ENCODE measurements around the gene UGT1A3.

DNA sequence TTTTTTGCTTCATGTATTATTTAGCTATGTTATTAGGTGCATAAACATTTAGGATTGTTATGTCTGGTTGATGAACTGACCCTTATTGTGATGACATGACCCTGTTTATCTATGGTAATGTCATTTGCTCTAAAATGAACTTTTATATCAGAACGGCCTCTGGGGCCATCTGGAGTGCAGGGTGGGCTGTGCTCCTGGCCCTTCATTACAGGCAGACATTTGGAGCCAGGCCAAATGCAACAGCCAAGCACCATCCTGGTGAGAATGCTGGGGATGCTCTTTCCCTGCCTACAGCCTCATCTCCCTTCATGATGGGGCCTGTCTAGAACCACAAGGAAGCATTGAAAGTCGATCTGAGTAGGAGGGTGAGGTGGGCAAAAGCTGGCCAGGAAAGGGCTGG is 87.5 kb downstream of the UGT1A3 start:
- TF ChIP-seq, protein P1, sequence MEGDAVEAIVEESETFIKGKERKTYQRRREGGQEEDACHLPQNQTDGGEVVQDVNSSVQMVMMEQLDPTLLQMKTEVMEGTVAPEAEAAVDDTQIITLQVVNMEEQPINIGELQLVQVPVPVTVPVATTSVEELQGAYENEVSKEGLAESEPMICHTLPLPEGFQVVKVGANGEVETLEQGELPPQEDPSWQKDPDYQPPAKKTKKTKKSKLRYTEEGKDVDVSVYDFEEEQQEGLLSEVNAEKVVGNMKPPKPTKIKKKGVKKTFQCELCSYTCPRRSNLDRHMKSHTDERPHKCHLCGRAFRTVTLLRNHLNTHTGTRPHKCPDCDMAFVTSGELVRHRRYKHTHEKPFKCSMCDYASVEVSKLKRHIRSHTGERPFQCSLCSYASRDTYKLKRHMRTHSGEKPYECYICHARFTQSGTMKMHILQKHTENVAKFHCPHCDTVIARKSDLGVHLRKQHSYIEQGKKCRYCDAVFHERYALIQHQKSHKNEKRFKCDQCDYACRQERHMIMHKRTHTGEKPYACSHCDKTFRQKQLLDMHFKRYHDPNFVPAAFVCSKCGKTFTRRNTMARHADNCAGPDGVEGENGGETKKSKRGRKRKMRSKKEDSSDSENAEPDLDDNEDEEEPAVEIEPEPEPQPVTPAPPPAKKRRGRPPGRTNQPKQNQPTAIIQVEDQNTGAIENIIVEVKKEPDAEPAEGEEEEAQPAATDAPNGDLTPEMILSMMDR (IDR thresholded peaks at IDR 0.05; ENCODE audit: poor library complexity): no peak
- no peak for TF ChIP-seq EZH2phosphoT487 (IDR thresholded peaks at IDR 0.05; ENCODE audit: low read depth, severe bottlenecking, unreplicated experiment)
